ENCODE data around the gene MYO1E.

The MYO1E gene

DNA sequence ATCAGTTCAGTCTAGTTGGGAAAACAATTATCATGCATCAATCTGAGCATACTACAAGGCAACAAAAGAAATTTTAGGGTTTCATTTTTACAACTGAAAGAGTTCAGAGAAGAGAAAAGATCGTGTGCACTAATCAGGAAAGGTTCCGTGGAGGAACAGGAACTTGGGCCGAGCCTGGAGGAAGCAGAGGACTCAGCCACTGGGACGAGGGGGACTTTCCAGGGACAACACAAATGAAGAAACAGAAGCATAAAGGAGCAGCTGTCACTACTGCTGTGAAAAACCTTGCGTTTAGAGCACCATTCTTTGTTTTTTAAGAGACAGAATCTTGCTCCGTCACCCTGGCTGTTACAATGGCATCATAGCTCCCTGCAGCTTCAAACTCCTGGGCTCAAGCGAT is 60.5 kb downstream of the MYO1E start:
- no peak for DNase-seq

- DNase-seq, result no peak
Observed at GRCh38 chr15:59311195-59311594, 61.5 kb downstream of the MYO1E start.

DNA sequence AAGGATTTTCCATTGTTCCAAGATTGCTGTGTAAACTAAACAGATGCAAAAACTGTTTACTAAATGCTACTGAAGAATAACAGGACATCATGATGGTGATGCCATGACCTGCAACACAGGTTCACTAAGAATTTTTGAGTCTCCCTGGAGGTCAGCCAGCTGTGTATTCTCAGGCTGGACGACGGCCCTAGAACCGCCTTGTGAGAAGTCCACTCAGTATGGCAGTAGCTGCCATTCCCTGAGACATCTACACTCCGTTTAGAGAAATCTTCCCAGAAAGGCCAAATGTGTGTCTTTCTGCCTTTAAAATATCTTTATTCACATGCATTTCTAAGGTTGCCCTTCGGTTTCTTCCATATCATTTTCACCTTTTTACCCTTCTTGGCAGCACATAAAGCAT is 63.3 kb downstream of the MYO1E start:
- DNase-seq, result no peak

- no peak for DNase-seq
Observed at GRCh38 chr15:59307165-59307537, 65.5 kb downstream of the MYO1E start.

DNA sequence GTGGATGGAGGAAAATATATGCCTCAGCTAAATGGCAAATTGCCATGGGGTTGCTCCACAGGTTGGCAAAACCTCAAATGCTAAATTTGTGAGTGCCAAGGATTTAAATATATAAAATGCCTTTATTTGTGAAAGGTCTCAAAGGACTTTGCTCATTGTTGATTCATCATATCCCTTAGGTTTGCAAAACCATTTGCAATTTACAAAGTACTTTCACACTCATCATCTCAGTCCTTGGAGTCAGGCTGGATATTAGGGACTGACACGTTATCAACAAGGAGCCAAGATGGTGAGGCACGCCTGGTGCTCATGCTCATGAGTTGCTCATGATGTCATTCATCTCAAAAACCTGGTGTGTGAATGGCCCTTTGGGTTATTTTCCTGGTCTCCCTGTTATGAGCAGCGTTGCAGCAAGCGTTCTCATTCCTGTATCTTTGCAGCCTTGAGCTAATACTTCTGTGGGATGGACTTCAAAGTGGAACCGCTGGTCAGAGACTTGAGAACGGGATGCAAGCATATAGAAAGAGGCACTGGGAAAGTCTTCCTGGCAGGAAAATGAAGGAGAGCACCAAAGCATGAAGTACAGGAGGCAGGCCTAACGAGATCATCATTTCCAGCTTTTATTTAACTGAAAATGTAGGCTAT is 66.0 kb downstream of the MYO1E start:
- no peak for DNase-seq

- DNase-seq, result no peak
Observed at GRCh38 chr15:59304807-59305206, 67.9 kb downstream of the MYO1E start.

DNA sequence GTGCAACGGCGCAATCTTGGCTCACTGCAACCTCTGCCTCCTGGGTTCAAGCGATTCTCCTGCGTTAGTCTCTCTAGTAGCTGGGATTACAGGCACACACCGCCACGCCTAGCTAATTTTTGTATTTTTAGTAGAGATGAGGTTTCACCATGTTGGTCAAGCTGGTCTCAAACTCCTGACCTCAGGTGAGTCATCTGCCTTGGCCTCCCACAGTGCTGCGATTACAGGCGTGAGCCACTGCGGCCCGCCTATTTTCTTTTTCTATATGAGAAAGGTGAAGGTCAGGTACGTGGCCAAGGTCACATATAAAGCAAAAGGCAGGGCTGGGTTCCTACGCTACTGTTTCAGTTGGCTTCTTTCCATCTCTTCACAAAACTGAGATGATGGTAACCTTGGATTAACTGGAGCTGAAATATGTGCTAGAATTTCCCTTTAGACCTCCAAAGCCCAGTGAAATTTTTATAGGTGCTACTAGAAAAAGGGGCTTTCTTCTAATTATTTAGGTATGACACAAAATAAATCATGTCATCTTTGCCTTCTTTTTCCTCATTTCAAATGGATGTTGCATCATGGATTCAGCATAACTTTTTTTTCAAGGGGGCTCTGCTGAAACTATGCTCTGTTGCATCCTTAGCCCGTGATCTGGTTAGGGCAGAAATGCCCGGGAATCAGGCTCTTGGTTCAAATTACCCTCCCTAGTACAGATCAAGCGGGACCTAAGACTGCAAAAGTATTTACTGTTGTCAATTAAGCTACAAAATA is 68.5 kb downstream of the MYO1E start:
- no peak for DNase-seq

GRCh38 chr15:59303633-59304032 is 69.0 kb downstream of the MYO1E start:
- DNase-seq, result no peak

- DNase-seq, result no peak
Observed at GRCh38 chr15:59303136-59303535, 69.5 kb downstream of the MYO1E start.

- no peak for DNase-seq
Observed at GRCh38 chr15:59301527-59301926, 71.1 kb downstream of the MYO1E start.

GRCh38 chr15:59300618-59301139 is 72.0 kb downstream of the MYO1E start:
- DNase-seq, result no peak

- no peak for DNase-seq
Observed at GRCh38 chr15:59299929-59300617, 72.6 kb downstream of the MYO1E start.

DNA sequence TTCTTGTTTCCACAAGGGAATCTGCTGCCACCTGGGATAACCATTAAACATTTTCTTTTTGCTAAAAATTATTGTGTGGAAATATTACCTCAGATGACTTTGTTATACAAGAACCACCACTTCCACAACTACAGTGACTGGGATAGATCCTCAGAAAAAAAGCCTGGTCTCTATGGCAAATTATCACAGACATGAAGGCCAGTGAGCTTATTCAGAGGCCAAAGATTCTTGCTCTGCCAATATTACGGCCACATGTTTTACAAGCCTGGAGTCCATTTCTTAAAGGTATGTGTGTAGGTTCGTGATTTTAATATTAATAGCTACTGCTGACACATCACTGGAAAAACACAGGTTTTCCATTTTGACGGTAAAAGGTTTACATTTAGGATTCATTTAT is 73.8 kb downstream of the MYO1E start:
- DNase-seq, result no peak

DNA sequence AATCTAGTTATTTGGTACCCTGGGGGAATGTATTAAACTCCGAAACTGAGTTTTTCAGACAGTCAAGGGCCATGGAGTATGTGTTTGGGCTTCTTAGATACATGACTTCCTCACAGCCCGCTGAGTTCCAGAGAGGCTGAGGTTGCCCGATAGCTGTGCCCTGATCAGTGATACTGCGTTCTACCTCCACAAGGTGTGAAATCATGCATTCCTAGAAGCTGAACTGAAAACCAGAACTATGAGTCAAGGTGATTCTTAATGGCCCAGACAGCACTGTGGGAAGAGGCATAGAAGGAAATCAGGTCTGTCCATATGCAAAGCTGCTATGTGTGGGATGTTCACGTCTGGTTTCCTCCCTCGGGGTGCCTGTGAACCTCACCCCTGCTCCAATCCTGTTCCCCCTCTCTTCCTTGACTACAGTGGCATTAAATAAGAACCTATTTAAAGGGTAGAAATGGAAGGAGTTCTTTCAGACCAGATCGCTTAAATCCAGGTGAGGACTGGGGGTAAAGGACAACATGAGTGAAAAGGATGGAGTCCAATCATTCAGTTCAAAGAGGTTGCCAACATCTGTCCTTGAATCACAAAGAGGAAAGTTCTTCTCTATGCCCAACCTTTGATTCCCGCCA is 74.3 kb downstream of the MYO1E start:
- DNase-seq, result no peak

DNA sequence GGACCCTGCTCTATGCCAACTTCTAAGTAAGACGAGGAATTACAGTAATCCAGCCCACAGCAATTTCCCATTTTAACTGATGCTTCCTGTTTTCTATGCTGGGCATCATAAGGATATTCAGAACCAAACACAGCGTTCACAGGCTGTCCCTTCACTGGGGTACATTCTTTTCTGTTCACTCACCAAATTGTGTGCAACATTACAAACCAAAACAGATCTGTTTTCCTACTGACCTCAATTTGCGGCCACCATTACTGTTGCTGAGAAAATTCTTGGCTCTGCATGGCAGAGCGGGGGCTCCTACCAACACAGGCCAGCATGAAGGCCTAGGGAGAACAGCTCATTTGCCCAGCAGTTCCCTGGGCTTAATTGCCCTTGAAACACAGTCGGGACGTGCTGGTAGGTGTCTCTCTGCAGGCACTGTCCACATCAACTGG is 76.5 kb downstream of the MYO1E start:
- peak; percentile 50 for DNase-seq

DNA sequence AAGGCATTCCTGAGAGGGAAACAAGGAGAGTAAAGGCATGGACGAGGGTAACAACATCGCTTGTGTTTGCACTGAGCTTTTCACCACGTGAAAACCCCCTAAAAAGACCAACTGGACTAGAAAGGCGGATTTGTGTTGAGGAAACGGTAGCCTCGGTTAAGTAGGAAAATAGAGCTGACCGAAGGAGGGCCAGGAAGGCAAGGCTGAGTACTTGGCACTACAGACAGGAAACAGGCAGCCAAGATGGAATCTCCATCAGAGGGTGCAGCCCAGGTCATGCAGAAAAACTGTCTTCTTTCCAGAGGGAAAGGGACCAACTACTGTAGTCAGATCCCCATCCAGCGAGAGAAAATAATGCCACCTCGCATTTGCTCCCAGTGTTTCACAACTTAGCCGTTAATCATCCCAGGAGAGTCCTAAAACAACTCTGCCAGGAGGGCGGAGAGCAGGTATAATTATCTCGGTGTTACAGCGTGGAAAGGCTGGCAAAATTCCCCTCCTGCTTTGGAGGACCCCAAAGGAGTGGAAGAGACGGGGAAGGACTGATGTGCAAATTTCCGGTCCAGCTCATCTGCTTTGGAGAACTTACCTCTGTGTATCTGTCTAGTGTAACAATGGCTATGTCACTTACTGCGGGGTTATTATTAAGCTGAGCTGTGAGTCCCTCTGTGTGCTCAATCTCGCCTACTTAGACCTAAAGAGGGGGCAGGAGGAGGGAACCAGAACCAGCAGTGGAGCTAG is 77.2 kb downstream of the MYO1E start:
- DNase-seq, result peak; percentile 89

- no peak for DNase-seq
Observed at GRCh38 chr15:59294574-59295260, 78.0 kb downstream of the MYO1E start.

- no peak for DNase-seq
Observed at GRCh38 chr15:59292442-59293151, 80.1 kb downstream of the MYO1E start.

DNA sequence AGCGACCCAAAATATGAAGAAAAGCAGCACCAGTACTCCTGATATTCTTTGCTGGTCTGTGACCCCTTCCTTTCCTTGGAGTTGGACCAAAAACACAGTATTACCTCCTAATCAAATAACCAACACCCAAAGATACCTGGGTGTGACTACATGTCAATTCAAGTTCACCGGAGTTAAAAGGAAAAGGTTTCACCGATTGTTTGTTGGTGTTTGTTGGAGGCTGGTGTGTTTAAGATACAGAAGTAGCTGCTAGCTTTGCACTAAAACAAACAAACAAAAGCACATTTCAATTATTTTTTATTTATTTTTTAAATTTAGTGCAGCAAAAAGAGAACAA is 81.5 kb downstream of the MYO1E start:
- DNase-seq, result no peak

DNA sequence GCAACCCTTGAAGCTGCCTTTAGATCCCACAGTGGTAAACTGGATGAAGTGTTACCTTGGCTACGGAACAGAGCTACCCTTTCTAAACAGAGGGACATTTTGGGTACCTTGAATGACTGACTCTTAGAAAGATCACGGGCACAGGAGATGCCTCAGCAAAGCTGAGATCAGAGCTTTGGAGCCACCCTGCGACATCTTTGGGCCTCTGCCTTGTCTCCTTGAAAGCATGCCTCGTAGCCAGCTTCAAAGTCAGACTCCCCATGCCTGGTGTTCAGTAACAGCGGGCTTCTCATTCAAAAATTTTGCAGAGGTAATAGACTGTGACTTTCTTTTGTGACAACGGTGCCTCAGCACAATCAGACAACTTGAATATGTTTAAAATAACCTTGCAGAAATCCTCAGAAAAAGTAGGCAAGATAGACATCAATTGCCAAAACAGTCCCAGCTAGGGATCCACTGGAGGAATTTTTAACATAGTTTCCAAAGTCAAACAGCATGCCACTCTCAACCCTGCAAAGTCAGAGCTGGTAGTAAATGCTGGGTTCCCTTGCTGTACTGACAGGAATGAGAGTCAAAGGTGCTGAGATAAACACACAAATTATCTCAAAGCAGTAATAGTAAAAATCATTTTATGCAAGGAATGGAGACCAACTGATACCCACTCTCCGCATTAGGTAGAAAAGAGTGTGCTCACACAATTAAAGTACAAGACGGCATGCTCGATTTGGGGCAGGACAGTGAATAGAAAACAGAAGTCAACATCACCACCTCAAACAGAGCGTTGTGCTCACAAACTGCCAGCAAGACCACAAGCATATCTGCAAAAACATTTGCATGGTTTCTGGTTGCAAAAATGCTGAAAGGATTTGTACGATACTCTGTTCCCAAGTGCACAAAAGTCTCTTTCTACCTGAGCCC is 82.1 kb downstream of the MYO1E start:
- no peak for DNase-seq

Data from NCI-H2227 treated with DMSO at 0.1 percent for 48 hours (cell line).